GM12891 (cell line): ENCODE measurements around the gene SLC4A4.

Source experiments
- POLR2A ChIP-seq: IDR thresholded peaks from 2 replicates; pipeline ENCODE4 v1.6.1; 2011; ENCODE audit warnings: low read depth, low read length, control low read depth
- POLR2AphosphoS5 ChIP-seq: IDR thresholded peaks from 2 replicates; pipeline ENCODE4 v1.6.1; 2011; ENCODE audit warnings: low read depth, low read length, control low read depth
- SPI1 ChIP-seq: IDR thresholded peaks from 2 replicates; pipeline ENCODE4 v1.6.1; 2011; ENCODE audit warnings: low read depth, low read length, control low read depth
- TAF1 ChIP-seq: IDR thresholded peaks from 2 replicates; pipeline ENCODE4 v1.6.1; 2011; ENCODE audit warnings: low read depth, low read length, control low read depth

DNA sequence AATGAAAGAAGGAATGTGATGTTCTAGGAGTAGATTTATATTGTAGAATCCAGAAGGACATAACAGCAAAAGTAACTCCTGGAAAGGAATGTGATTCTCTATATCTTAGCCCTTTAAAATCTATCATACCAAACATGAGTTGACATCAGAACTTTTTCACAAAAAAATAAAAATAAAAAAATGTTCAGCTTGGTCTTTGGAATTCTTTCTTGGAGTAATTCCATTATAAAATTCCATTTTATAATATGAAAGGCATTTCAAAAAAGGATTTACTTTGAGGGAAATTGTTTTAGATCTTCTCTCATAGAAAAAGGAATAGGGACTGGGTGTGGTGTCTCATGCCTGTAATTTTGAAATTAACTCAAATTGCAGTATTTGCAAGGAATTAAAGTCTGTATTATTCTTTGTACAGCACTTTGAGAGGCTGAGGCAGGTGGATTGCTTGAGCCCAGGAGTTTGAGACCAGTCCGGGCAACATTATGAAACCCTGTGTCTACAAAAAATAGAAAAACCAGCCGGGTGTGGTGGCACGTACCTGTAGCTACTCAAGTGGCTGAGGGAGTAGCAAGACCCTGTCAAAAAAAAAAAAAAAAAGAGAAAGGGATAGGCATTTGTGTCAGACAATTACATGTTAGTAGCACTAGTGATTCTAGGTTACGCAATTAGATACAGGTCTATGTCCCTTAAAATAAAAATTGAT, 134.9 kb downstream of the SLC4A4 start:
- TF ChIP-seq POLR2AphosphoS5 (no peak), SPI1 (no peak), TAF1 (no peak), POLR2A (no peak)
